PFSK-1 (cell line): ENCODE results near the gene CMC1.

Experiments used
- FOXP2 ChIP-seq: optimal IDR thresholded peaks from 2 replicates; pipeline ENCODE3; 2011; ENCODE audit warnings: borderline replicate concordance, control low read depth, inconsistent platforms; ENCODE audit not compliant: insufficient read depth; ENCODE audit errors: extremely low read length, extremely low read depth
- POLR2AphosphoS5 ChIP-seq: IDR thresholded peaks from 2 replicates; pipeline ENCODE4 v1.6.1; 2012; ENCODE audit warnings: low read depth, mild to moderate bottlenecking, control low read depth, low read length, moderate library complexity
- SIN3A ChIP-seq: IDR thresholded peaks from 2 replicates; pipeline ENCODE4 v1.6.1; 2012; ENCODE audit warnings: mild to moderate bottlenecking, low read length, moderate library complexity, borderline replicate concordance; ENCODE audit not compliant: insufficient read depth
- TAF1 ChIP-seq: IDR thresholded peaks from 2 replicates; pipeline ENCODE4 v1.6.1; 2012; ENCODE audit warnings: low read length, control low read depth, borderline replicate concordance; ENCODE audit not compliant: insufficient read depth
- TF ChIP-seq, protein P1 (sequence below), 2 experiments: IDR thresholded peaks; 2 replicates each; pipeline versions ENCODE4 v1.6.1 to v1.8.0; 2011 to 2012; ENCODE audit warnings: low read depth in 2 of 2, low read length in 2 of 2, control low read depth in 1 of 2, inconsistent platforms in 1 of 2, mild to moderate bottlenecking in 1 of 2, moderate library complexity in 1 of 2; ENCODE audit not compliant: insufficient read depth in 1 of 2

DNA sequence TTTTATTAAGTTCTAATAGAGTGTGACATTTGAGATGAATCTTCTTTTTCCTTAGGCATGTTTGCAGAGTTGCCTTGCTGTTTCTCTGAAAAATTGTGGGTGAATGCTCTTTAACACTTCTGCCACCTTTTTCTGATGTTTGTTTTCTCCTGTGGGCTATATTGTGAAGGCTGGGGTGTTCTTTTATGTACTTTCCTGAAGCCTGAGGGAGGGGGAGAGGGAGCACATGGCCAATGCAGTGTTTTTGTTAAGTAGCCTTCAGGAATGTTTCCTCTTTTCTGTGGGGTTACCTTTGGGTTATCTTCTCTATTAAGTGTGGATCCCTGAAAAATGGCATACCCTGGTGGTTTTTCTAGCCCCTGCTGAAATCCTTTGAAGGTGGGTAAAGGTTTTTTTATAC is 50.2 kb downstream of the CMC1 start:
- TF ChIP-seq POLR2AphosphoS5 (no peak), TAF1 (no peak), SIN3A (no peak), FOXP2 (no peak)
- TF ChIP-seq, protein P1, sequence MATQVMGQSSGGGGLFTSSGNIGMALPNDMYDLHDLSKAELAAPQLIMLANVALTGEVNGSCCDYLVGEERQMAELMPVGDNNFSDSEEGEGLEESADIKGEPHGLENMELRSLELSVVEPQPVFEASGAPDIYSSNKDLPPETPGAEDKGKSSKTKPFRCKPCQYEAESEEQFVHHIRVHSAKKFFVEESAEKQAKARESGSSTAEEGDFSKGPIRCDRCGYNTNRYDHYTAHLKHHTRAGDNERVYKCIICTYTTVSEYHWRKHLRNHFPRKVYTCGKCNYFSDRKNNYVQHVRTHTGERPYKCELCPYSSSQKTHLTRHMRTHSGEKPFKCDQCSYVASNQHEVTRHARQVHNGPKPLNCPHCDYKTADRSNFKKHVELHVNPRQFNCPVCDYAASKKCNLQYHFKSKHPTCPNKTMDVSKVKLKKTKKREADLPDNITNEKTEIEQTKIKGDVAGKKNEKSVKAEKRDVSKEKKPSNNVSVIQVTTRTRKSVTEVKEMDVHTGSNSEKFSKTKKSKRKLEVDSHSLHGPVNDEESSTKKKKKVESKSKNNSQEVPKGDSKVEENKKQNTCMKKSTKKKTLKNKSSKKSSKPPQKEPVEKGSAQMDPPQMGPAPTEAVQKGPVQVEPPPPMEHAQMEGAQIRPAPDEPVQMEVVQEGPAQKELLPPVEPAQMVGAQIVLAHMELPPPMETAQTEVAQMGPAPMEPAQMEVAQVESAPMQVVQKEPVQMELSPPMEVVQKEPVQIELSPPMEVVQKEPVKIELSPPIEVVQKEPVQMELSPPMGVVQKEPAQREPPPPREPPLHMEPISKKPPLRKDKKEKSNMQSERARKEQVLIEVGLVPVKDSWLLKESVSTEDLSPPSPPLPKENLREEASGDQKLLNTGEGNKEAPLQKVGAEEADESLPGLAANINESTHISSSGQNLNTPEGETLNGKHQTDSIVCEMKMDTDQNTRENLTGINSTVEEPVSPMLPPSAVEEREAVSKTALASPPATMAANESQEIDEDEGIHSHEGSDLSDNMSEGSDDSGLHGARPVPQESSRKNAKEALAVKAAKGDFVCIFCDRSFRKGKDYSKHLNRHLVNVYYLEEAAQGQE (IDR thresholded peaks at IDR 0.05; ENCODE audit: insufficient read depth in 1 of 2, low read depth in 2 of 2, low read length in 2 of 2), result no peak
